Thyroid gland (tissue), 4 donors: Measurements from ENCODE around the gene NCKAP1. TPM values are rescaled to one million over a fixed set of nuclear protein-coding genes. Genes with fewer than 3 reads are reported as not detected.

Experiments
- DNase-seq, 2 donors: peaks; one replicate each; pipeline ENCODE4 v3.0.0-alpha.2; 2019
- H3K27ac ChIP-seq, 3 donors: fragments of 200-600 bp; sonication (generic); 1 replicate in 2 of 3; 2 replicates in 1 of 3; pipeline ENCODE4 v1.5.1; 2016 to 2019; ENCODE audit warnings: mild to moderate bottlenecking in 1 of 3, moderate library complexity in 1 of 3
- H3K27me3 ChIP-seq: fragments of 200-600 bp; sonication (generic); one replicate; pipeline ENCODE4 v1.5.1; 2019
- H3K36me3 ChIP-seq, 2 donors: fragments of 200-600 bp; sonication (generic); one replicate each; pipeline ENCODE4 v1.5.1; 2016 to 2019
- H3K4me1 ChIP-seq, 2 donors: fragments of 200-600 bp; sonication (generic); one replicate each; pipeline ENCODE4 v1.5.1; 2017 to 2019
- H3K4me3 ChIP-seq, 3 donors: fragments of 200-600 bp; sonication (generic); replicated peaks in 1 of 3; 1 replicate in 2 of 3; 2 replicates in 1 of 3; pipeline ENCODE4 v1.5.1; 2016; ENCODE audit warnings: mild to moderate bottlenecking in 1 of 3
- H3K9me3 ChIP-seq: fragments of 200-600 bp; sonication (generic); one replicate; pipeline ENCODE4 v1.5.1; 2017
- CTCF ChIP-seq, 6 experiments: fragments of 200-600 bp in 3 of 6; fragments of 450-650 bp in 3 of 6; sonication (generic) in 3 of 6; IDR thresholded peaks; one replicate each; pipeline ENCODE4 v1.5.1; 2016 to 2019; ENCODE audit warnings: antibody characterized with exemption in 6 of 6, mild to moderate bottlenecking in 2 of 6, inconsistent platforms in 1 of 6, moderate library complexity in 1 of 6
- POLR2A ChIP-seq, 2 donors: fragments of 450-650 bp; IDR thresholded peaks; one replicate each; pipeline ENCODE4 v1.6.1; 2017; ENCODE audit warnings: antibody characterized with exemption in 2 of 2, mild to moderate bottlenecking in 2 of 2, moderate library complexity in 1 of 2
- WGBS, 2 donors: methylation state at CpG; one replicate each; pipeline ENCODE4 v1.1.5; 2017; 5-methylcytosine and 5-hydroxymethylcytosine counted together
- intact Hi-C: fragments of 100-400 bp; cut with DNase I; formaldehyde crosslinking; loops from one replicate; pipeline ENCODE4 v1.15.1; 2023
- total RNA-seq, 4 donors: library from RNA; depleted of rRNA; stranded (reverse); fragments of >200 nt; gene quantifications; one replicate each; pipeline ENCODE4 v1.2.3, GENCODE V29; 2016

Gene NCKAP1
- total RNA-seq, 4 donors from 2014 or later, result 139 to 214 (median 172) TPM

- no peak for DNase-seq
- no peaks in the 10 kb centered on the region for H3K27me3 ChIP-seq
- no peak overlapping the region for H3K27ac ChIP-seq
- intact Hi-C loops, result no loop called here
- H3K4me1 ChIP-seq, result peaks cover 4 to 7% of the 10 kb centered on the region in 2 donors
- no peak overlapping the region for H3K4me3 ChIP-seq
- WGBS, 2 donors, result 85 to 90% methylated on average over 6 of the region's 6 CpGs
- no peak for TF ChIP-seq POLR2A (IDR thresholded peaks at IDR 0.05)
- no peak for TF ChIP-seq CTCF (IDR thresholded peaks at IDR 0.05)
- H3K36me3 ChIP-seq, result peaks cover 0 to 5% of the 10 kb centered on the region in 2 donors
- H3K9me3 ChIP-seq, result no peaks in the 10 kb centered on the region
These were observed 122.6 kb downstream of the NCKAP1 start for GRCh38 chr2:182915369-182916326.

GRCh38 chr2:182914852-182915251 is 123.4 kb downstream of the NCKAP1 start:
- no peak overlapping the region for H3K4me3 ChIP-seq
- intact Hi-C loops, result no loop called here
- H3K4me1 ChIP-seq, result peaks cover 4 to 7% of the 10 kb centered on the region in 2 donors
- DNase-seq, result no peak
- 86 to 89% methylated on average over 1 of the region's 1 CpG for WGBS, 2 donors
- H3K36me3 ChIP-seq, result peaks cover 0 to 5% of the 10 kb centered on the region in 2 donors
- H3K9me3 ChIP-seq, result no peaks in the 10 kb centered on the region
- no peak for TF ChIP-seq CTCF (IDR thresholded peaks at IDR 0.05)
- no peak for TF ChIP-seq POLR2A (IDR thresholded peaks at IDR 0.05)
- H3K27me3 ChIP-seq, result no peaks in the 10 kb centered on the region
- H3K27ac ChIP-seq, result no peak overlapping the region

GRCh38 chr2:182913064-182913463 is 125.2 kb downstream of the NCKAP1 start:
- Histone ChIP-seq H3K27ac (no peak overlapping the region), H3K27me3 (no peaks in the 10 kb centered on the region), H3K36me3 (peaks cover 0 to 5% of the 10 kb centered on the region in 2 donors), H3K4me3 (no peak overlapping the region), H3K9me3 (no peaks in the 10 kb centered on the region), H3K4me1 (peaks cover 4 to 7% of the 10 kb centered on the region in 2 donors)
- 100% methylated on average over 1 of the region's 1 CpG for WGBS, 2 donors
- TF ChIP-seq POLR2A (IDR thresholded peaks at IDR 0.05) (no peak), CTCF (IDR thresholded peaks at IDR 0.05) (no peak)
- DNase-seq, result no peak
- intact Hi-C loops, result no loop called here

DNA sequence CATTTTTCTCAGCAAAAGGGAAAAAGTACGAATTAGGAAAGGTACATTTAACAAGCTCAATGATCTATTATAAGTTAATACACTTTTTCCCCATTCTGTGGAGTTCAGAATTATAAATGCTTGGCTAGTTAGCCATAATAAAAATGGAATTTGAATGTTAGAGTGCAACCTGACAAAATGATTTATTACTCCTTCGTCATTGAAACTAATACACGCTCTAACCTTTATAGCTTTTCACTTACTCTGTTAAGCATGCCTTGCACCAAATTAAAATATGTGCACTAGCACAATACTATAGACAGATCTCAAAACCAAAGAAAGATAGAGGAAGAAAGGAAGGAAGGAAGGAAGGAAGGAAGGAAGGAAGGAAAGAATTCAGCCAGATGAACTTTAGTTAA is 125.7 kb downstream of the NCKAP1 start:
- intact Hi-C loops, result no loop called here
- 88 to 93% methylated on average over 3 of the region's 3 CpGs for WGBS, 2 donors
- no peak for TF ChIP-seq POLR2A (IDR thresholded peaks at IDR 0.05)
- no peak for TF ChIP-seq CTCF (IDR thresholded peaks at IDR 0.05)
- Histone ChIP-seq H3K4me3 (no peak overlapping the region), H3K36me3 (peaks cover 0 to 5% of the 10 kb centered on the region in 2 donors), H3K27ac (no peak overlapping the region), H3K4me1 (peaks cover 4 to 7% of the 10 kb centered on the region in 2 donors), H3K27me3 (no peaks in the 10 kb centered on the region), H3K9me3 (no peaks in the 10 kb centered on the region)
- DNase-seq, result no peak
